Activated T-helper 2 cell treated with anti-CD3 and anti-CD28 coated beads, Interferon-gamma antibody, Interleukin-2, Interleukin-4, amounts not matched to agents 10 μg/mL and 5 μg/mL and 100 μg/mL, durations not matched to agents 14 hours and 24 hours and 36 hours (primary cell): ENCODE data around the gene SLC17A9. TPM values are rescaled to one million over a fixed set of nuclear protein-coding genes. Genes with fewer than 3 reads are reported as not detected.
A peak's percentile ranks its signal among the peaks of the same experiment; 100 is the strongest.

Experiments
- DNase-seq: peaks from one replicate; pipeline ENCODE4 v3.0.0; 2021; ENCODE audit warnings: low spot score
- H3K27ac Mint-ChIP-seq: one replicate; pipeline ENCODE4 v1.8.0; 2021; ENCODE audit warnings: mixed read lengths
- H3K27me3 Mint-ChIP-seq: one replicate; pipeline ENCODE4 v1.8.0; 2021; ENCODE audit warnings: low read depth, mixed read lengths
- H3K36me3 Mint-ChIP-seq: one replicate; pipeline ENCODE4 v1.8.0; 2021; ENCODE audit warnings: low read depth, mixed read lengths
- H3K4me1 Mint-ChIP-seq: one replicate; pipeline ENCODE4 v1.8.0; 2021; ENCODE audit warnings: low read depth, mixed read lengths
- H3K4me3 Mint-ChIP-seq: one replicate; pipeline ENCODE4 v1.8.0; 2021; ENCODE audit warnings: low read depth, mild to moderate bottlenecking, moderate library complexity, mixed read lengths
- H3K9me3 Mint-ChIP-seq: one replicate; pipeline ENCODE4 v1.8.0; 2021; ENCODE audit warnings: mixed read lengths
- intact Hi-C: fragments of 100-400 bp; cut with micrococcal nuclease; formaldehyde crosslinking; loops from one replicate; pipeline ENCODE4 v1.15.1; 2023
- total RNA-seq: library from RNA; stranded (reverse); gene quantifications from 2 replicates; pipeline ENCODE4 v1.2.3, GENCODE V29; 2022

Gene SLC17A9
- 20.2 and 21.4 TPM in 2 replicates for total RNA-seq

DNA sequence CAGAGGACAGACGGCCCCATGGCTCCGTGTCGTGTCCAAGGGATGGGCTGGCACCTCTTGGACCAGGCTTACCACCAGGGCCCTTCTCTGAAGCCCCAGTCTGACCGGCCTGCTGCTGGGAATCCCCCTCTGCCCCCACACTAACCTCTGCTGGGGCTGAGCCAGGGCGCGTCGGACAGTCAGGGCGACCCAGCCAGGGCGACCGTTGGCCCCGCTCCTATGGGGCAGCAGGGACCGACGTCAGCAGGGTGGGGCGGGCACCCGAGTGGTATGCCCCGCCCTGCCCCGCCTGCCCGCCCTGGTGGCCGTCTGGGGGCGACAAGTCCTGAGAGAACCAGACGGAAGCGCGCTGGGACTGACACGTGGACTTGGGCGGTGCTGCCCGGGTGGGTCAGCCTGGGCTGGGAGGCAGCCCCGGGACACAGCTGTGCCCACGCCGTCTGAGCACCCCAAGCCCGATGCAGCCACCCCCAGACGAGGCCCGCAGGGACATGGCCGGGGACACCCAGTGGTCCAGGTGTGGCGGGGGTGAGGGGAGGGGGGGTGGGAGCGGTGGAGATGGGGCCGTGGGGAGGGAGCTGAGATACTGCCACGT lies at the start of gene SLC17A9:
Gene SLC17A9 (plus strand): TSS at position 337 of the 595 bp plus-strand sequence. CDS start 122 bp downstream, at position 459.
- Mint-ChIP-seq H3K27me3 (no peaks in the 10 kb centered on the region), H3K9me3 (peaks cover 6% of the 10 kb centered on the region), H3K36me3 (peaks cover 40% of the 10 kb centered on the region), H3K27ac (peak within 1 kb of the TSS; percentile 87), H3K4me3 (peak within 1 kb of the TSS; percentile 76), H3K4me1 (peaks cover 13% of the 10 kb centered on the region)
- intact Hi-C loops: loop anchor here (2.0 kb wide), 1 partner anchor 52 kb away; no protein-coding TSS in a partner anchor
- DNase-seq: peak; percentile 41

DNA sequence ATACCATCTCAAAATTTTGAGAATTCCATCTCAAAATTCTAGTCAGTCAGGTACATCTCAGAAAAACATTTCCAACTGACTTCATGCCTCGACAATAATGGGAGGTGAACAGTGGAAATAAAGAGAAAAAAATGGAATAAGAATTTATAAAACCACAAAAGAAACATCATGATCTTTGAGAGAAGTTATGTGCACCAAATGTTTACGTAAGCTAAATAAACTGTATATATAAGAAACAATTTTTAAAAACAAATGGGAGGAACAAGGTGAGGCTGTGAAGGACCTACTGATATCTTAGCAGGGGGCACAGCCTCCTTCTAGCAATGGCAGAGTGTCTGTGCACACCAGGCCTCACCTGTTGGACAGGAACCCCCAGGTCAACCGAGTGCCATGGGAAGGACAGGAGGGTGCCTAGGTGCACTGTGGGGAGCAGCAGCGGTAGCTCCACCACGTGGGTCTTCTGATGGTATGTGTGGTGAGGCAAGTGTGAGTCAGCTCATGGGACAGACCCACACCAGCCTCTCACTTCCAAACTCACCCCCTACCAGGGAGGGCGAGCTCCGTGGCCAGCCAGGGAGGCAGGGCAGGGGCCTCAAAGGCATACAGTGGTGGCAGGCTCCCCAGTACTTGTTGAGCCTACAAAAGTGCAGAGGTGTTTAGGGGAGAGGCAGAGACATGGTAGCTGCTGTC lies 49.4 kb upstream of the SLC17A9 start:
- no peak for DNase-seq
- H3K4me1 Mint-ChIP-seq: peaks cover 26% of the 10 kb centered on the region
- no peaks in the 10 kb centered on the region for H3K9me3 Mint-ChIP-seq
- intact Hi-C loops: no loop called here
- peaks cover 87% of the 10 kb centered on the region for H3K36me3 Mint-ChIP-seq
- H3K4me3 Mint-ChIP-seq: no peak overlapping the region
- H3K27ac Mint-ChIP-seq: no peak overlapping the region
- no peaks in the 10 kb centered on the region for H3K27me3 Mint-ChIP-seq

GRCh38 chr20:62905536-62906117 lies 46.9 kb upstream of the SLC17A9 start:
- intact Hi-C loops: no loop called here
- Mint-ChIP-seq H3K27ac (no peak overlapping the region), H3K36me3 (peaks cover 92% of the 10 kb centered on the region), H3K4me1 (peaks cover 5% of the 10 kb centered on the region), H3K4me3 (no peak overlapping the region), H3K27me3 (no peaks in the 10 kb centered on the region), H3K9me3 (no peaks in the 10 kb centered on the region)
- DNase-seq: no peak

- intact Hi-C loops: no loop called here
- no peaks in the 10 kb centered on the region for H3K9me3 Mint-ChIP-seq
- H3K4me3 Mint-ChIP-seq: no peak overlapping the region
- H3K36me3 Mint-ChIP-seq: peaks cover 92% of the 10 kb centered on the region
- no peak overlapping the region for H3K27ac Mint-ChIP-seq
- H3K4me1 Mint-ChIP-seq: peaks cover 4% of the 10 kb centered on the region
- DNase-seq: no peak
- H3K27me3 Mint-ChIP-seq: no peaks in the 10 kb centered on the region
These were observed 46.3 kb upstream of the SLC17A9 start for GRCh38 chr20:62906209-62906608.

- peaks cover 91% of the 10 kb centered on the region for H3K36me3 Mint-ChIP-seq
- H3K4me1 Mint-ChIP-seq: peaks cover 4% of the 10 kb centered on the region
- no peak overlapping the region for H3K4me3 Mint-ChIP-seq
- H3K27ac Mint-ChIP-seq: no peak overlapping the region
- H3K9me3 Mint-ChIP-seq: no peaks in the 10 kb centered on the region
- intact Hi-C loops: no loop called here
- no peak for DNase-seq
- H3K27me3 Mint-ChIP-seq: no peaks in the 10 kb centered on the region
These were observed 45.7 kb upstream of the SLC17A9 start for GRCh38 chr20:62906647-62907375.

DNA sequence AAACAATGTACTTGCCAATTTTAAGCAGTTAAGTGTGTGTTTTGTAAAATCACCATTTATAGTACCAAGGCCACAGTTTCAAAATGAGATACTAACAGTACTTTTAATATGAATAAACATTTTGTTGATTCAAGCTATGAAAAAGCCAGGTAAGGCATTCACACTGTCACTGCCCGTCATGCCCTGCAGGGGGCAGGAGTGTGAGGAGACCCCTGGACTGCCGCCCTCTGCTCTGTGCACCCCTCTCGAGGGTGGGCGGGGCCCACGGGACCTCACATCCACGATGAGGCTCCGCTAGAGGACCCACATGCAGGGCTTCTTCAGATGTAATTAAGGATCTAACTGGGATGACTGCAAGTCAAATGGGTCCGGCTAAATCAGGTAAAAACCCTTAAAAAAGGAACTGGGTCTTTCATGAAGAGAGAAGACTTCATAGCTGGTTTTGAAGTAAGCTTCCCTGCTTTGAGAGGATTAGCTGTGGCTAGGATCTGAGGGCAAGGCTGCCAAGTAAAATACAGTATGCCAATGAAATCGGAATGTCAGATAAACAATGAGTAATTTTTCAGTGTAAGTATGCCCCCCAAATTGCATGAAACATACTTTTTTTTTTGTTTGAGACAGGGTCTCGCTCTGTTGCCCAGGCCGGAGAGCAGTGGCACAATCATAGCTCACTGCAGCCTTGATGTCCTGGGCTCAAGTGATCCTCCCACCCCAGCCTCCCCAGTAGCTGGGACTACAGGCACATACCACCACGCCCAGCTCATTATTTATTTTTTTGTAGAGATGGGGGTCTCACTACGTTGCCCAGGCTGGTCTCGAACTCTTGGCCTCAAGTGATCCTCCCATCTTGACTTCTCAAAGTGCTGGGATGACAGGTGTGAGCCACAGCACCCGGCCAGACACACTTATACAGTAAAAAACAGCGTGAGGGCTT lies 44.9 kb upstream of the SLC17A9 start:
- no peak for DNase-seq
- Mint-ChIP-seq H3K27ac (peak overlapping the region; percentile 12), H3K27me3 (no peaks in the 10 kb centered on the region), H3K4me3 (no peak overlapping the region), H3K4me1 (peaks cover 4% of the 10 kb centered on the region), H3K36me3 (peaks cover 88% of the 10 kb centered on the region), H3K9me3 (no peaks in the 10 kb centered on the region)
- intact Hi-C loops: no loop called here

GRCh38 chr20:62908971-62909791 lies 43.3 kb upstream of the SLC17A9 start:
- DNase-seq: no peak
- Mint-ChIP-seq H3K27me3 (no peaks in the 10 kb centered on the region), H3K9me3 (no peaks in the 10 kb centered on the region), H3K4me1 (peaks cover 4% of the 10 kb centered on the region), H3K4me3 (no peak overlapping the region), H3K36me3 (peaks cover 86% of the 10 kb centered on the region), H3K27ac (no peak overlapping the region)
- intact Hi-C loops: no loop called here

DNA sequence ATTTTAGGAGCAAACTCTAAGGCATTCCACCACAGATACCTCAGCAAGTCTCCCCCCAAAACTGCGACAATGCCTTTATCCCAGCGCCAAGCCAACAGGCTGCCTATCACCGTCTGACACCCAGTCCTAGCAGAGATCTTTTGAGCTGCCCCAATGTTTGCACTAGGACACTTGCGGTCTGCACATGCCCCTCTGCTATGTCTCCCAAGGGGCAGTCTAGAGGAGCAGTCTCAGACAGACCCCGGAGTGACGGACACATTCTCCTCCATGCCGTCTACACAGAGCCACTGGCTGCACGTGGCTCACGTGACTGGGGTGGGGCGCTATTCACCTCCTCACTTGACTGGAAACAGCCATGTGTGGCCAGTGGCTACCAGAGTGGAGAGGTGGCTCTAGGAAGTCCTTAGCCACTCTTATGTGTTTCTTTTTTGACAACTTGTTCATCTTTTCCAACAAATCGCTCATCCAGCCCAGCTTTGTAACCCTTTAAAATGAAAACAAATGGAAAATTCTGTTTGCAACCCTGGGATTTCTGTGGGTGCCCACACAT lies 42.2 kb upstream of the SLC17A9 start:
- no peak for DNase-seq
- Mint-ChIP-seq H3K27ac (no peak overlapping the region), H3K4me3 (no peak overlapping the region), H3K36me3 (peaks cover 79% of the 10 kb centered on the region), H3K4me1 (peaks cover 10% of the 10 kb centered on the region), H3K27me3 (no peaks in the 10 kb centered on the region), H3K9me3 (no peaks in the 10 kb centered on the region)
- intact Hi-C loops: no loop called here

DNA sequence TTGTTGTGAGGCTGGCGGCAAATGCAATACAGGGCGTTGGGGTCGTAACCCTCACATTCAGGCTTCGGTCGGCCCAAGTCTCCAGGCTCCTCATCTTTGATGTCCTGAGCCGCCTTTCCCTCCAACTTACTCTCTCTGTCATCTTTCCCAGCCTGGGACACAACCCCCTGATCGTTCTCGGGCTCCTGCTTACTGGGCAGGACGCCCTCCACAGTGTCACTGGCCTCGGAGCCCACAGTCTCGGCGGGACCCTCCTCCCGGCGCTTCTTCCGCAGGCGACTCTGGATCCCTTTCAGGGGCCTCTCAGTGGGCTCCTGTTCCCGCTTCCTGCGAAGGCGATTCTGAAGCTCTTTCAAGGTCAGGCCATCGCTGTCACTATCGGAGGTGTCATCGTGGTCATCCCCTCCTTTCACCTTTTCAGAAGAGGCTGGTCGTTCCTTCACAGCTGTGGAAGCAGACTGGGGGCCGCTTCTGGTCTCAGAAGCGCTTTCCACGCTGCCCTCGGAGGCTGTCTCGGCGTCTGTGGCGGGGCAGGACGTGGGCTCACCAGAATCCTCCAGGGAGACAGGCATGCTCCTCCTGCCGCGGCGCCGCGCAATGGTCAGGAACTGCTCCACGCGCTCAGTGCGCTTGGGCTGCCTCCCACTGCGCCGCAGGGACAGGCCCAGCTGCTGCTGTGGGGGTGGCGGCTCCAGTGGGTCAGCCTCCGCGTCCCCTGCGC lies 41.6 kb upstream of the SLC17A9 start:
- Mint-ChIP-seq H3K4me3 (no peak overlapping the region), H3K36me3 (peaks cover 74% of the 10 kb centered on the region), H3K27ac (no peak overlapping the region), H3K4me1 (peaks cover 15% of the 10 kb centered on the region), H3K27me3 (no peaks in the 10 kb centered on the region), H3K9me3 (no peaks in the 10 kb centered on the region)
- intact Hi-C loops: no loop called here
- no peak for DNase-seq

DNA sequence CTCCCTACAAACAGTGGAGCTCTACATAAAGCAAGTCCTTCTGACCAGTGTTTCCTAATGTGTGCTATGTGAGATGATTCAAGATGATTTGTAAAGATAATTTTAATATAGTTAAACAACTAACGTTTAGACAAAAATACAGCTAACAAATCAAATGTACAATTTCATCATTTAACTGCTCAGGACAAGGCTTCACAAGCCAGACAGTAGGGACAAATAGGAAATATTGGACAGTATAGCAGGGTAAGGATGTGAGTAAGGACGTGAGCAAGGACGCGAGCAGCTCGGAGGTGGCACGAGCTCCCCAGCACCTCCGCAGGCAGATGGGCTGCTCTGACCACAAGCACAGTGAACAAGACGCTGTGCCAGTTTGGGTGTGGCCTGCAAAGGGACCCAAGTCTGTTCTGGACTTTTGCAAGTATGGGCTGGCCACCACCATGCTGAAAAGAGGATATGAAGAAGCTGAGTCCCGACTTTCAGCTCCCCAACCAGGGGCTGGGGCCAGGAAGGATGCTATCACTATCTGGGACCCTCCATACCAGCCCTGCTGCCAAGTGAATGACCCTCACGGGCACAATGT lies 40.7 kb upstream of the SLC17A9 start:
- Mint-ChIP-seq H3K27me3 (no peaks in the 10 kb centered on the region), H3K9me3 (no peaks in the 10 kb centered on the region), H3K4me1 (peaks cover 20% of the 10 kb centered on the region), H3K4me3 (no peak overlapping the region), H3K36me3 (peaks cover 69% of the 10 kb centered on the region), H3K27ac (no peak overlapping the region)
- intact Hi-C loops: no loop called here
- no peak for DNase-seq
